Thyroid gland (tissue), 4 donors: ENCODE measurements around the gene CHMP6. TPM values are rescaled to one million over a fixed set of nuclear protein-coding genes. Genes with fewer than 3 reads are reported as not detected.

ENCODE experiments used
- DNase-seq, 2 donors: peaks; one replicate each; pipeline ENCODE4 v3.0.0-alpha.2; 2019
- H3K27ac ChIP-seq, 3 donors: fragments of 200-600 bp; sonication (generic); 1 replicate in 2 of 3; 2 replicates in 1 of 3; pipeline ENCODE4 v1.5.1; 2016 to 2019; ENCODE audit warnings: mild to moderate bottlenecking in 1 of 3, moderate library complexity in 1 of 3
- H3K27me3 ChIP-seq: fragments of 200-600 bp; sonication (generic); one replicate; pipeline ENCODE4 v1.5.1; 2019
- H3K36me3 ChIP-seq, 2 donors: fragments of 200-600 bp; sonication (generic); one replicate each; pipeline ENCODE4 v1.5.1; 2016 to 2019
- H3K4me1 ChIP-seq, 2 donors: fragments of 200-600 bp; sonication (generic); one replicate each; pipeline ENCODE4 v1.5.1; 2017 to 2019
- H3K4me3 ChIP-seq, 3 donors: fragments of 200-600 bp; sonication (generic); replicated peaks in 1 of 3; 1 replicate in 2 of 3; 2 replicates in 1 of 3; pipeline ENCODE4 v1.5.1; 2016; ENCODE audit warnings: mild to moderate bottlenecking in 1 of 3
- H3K9me3 ChIP-seq: fragments of 200-600 bp; sonication (generic); one replicate; pipeline ENCODE4 v1.5.1; 2017
- POLR2A ChIP-seq, 2 donors: fragments of 450-650 bp; IDR thresholded peaks; one replicate each; pipeline ENCODE4 v1.6.1; 2017; ENCODE audit warnings: antibody characterized with exemption in 2 of 2, mild to moderate bottlenecking in 2 of 2, moderate library complexity in 1 of 2
- WGBS, 2 donors: methylation state at CpG; one replicate each; pipeline ENCODE4 v1.1.5; 2017; 5-methylcytosine and 5-hydroxymethylcytosine counted together
- intact Hi-C: fragments of 100-400 bp; cut with DNase I; formaldehyde crosslinking; loops from one replicate; pipeline ENCODE4 v1.15.1; 2023
- total RNA-seq, 4 donors: library from RNA; depleted of rRNA; stranded (reverse); fragments of >200 nt; gene quantifications; one replicate each; pipeline ENCODE4 v1.2.3, GENCODE V29; 2016
- TF ChIP-seq, protein P1 (sequence below), 6 experiments: fragments of 200-600 bp in 3 of 6; fragments of 450-650 bp in 3 of 6; sonication (generic) in 3 of 6; IDR thresholded peaks; one replicate each; pipeline ENCODE4 v1.5.1; 2016 to 2019; ENCODE audit warnings: antibody characterized with exemption in 6 of 6, mild to moderate bottlenecking in 2 of 6, inconsistent platforms in 1 of 6, moderate library complexity in 1 of 6

The CHMP6 gene
- total RNA-seq, 4 donors from 2014 or later = 19.5 to 37.8 (median 27.8) TPM

DNA sequence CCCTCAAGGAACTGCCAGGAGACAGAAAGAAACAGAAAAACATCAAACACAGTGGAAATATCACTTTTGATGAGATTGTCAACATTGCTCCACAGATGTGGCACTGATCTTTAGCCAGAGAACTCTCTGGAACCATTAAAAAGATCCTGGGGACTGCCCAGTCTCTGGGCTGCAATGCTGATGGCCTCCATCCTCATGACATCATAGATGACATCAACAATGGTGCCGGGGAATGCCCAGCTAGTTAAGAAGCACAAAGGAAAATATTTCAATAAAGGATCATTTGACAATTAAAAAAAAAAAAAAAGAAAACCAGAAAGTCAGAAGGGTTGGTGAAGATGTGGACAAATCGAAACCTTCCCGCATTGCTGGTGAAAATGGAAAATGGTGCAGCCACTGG is 14.9 kb upstream of the CHMP6 start:
- intact Hi-C loops = no loop called here
- Histone ChIP-seq H3K4me1 (peaks cover 4 to 7% of the 10 kb centered on the region in 2 donors), H3K9me3 (no peaks in the 10 kb centered on the region), H3K4me3 (no peak overlapping the region), H3K27me3 (peaks cover 4% of the 10 kb centered on the region), H3K27ac (no peak overlapping the region), H3K36me3 (no peaks in the 10 kb centered on the region)
- DNase-seq = no peak
- no peak for TF ChIP-seq POLR2A (IDR thresholded peaks at IDR 0.05)
- TF ChIP-seq, protein P1, sequence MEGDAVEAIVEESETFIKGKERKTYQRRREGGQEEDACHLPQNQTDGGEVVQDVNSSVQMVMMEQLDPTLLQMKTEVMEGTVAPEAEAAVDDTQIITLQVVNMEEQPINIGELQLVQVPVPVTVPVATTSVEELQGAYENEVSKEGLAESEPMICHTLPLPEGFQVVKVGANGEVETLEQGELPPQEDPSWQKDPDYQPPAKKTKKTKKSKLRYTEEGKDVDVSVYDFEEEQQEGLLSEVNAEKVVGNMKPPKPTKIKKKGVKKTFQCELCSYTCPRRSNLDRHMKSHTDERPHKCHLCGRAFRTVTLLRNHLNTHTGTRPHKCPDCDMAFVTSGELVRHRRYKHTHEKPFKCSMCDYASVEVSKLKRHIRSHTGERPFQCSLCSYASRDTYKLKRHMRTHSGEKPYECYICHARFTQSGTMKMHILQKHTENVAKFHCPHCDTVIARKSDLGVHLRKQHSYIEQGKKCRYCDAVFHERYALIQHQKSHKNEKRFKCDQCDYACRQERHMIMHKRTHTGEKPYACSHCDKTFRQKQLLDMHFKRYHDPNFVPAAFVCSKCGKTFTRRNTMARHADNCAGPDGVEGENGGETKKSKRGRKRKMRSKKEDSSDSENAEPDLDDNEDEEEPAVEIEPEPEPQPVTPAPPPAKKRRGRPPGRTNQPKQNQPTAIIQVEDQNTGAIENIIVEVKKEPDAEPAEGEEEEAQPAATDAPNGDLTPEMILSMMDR (IDR thresholded peaks at IDR 0.05) = no peak
- WGBS, 2 donors = 90 to 94% methylated on average over 3 of the region's 3 CpGs

DNA sequence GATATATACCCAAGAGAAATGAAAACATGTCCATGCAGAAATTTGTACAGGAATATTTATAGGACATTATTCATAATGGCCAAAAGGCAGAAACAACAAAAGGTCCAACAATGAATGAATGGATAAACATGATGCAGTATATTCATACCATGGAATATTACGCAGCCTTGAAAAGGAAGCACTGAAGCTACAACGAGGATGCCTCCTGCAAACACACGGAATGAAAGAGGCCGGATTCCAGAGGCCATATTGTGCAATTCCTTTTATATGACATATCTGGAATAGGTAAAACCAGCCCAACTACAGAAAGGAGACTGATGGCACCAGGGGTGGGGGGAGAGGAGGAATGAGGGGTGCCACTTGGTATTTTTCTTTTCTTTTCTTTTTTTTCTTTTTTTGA is 14.5 kb upstream of the CHMP6 start:
- no peak for DNase-seq
- Histone ChIP-seq H3K9me3 (no peaks in the 10 kb centered on the region), H3K27ac (no peak overlapping the region), H3K4me3 (no peak overlapping the region), H3K4me1 (peaks cover 4 to 7% of the 10 kb centered on the region in 2 donors), H3K36me3 (no peaks in the 10 kb centered on the region), H3K27me3 (peaks cover 4% of the 10 kb centered on the region)
- intact Hi-C loops = no loop called here
- WGBS, 2 donors = 89 to 93% methylated on average over 4 of the region's 4 CpGs
- TF ChIP-seq, protein P1 (IDR thresholded peaks at IDR 0.05) = no peak
- no peak for TF ChIP-seq POLR2A (IDR thresholded peaks at IDR 0.05)

DNA sequence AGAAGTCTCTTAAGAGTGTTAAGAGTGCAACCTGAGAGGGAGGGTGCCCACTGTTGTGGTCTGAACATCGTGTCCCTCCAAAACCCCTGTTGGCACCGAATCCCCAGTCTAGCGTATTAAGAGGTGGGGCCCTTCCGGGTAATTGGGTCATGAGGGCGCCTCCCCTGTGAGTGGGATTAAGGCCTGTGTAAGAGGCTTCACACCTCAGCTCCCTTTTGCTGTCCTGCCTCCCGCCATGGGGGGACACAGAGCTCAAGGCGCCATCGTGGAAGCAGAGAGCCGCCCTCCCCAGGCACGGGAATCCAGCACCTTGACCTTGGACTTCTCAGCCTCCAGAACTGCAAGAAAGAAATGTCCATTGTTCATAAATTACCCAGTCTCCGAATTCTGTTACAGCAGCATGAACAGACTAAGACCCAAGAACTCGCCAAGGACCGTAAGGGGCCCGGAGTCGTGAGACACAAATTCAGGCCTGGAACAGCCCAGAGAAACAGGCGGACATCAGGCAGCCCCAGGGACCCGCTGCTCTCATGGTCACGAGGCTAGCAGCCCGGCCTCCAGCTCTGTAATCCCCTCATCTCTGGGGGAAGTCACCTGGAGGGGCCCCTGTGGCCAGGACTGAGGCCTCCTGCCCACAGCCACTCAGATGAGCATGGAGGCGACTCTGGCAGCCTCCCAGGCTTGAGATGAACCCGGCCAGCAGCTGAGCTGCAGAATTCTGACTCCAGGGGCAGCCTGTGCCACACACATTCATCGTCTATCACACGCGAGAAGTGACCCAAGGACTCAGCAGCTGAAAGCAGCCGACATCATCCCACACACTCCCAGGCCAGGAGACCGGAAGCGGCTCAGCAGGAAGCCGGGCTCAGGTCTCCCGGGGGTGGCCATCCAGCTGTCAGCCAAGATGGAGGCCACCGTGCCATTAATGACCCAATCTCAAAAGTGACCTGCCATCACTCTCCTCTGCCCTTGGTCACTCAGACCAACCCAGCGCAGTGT is 12.8 kb upstream of the CHMP6 start:
- no peak for DNase-seq
- Histone ChIP-seq H3K27me3 (peaks cover 4% of the 10 kb centered on the region), H3K4me1 (peaks cover 4 to 7% of the 10 kb centered on the region in 2 donors), H3K4me3 (no peak overlapping the region), H3K9me3 (no peaks in the 10 kb centered on the region), H3K36me3 (no peaks in the 10 kb centered on the region), H3K27ac (no peak overlapping the region)
- intact Hi-C loops = no loop called here
- TF ChIP-seq, protein P1 (IDR thresholded peaks at IDR 0.05) = no peak
- no peak for TF ChIP-seq POLR2A (IDR thresholded peaks at IDR 0.05)
- 85 to 91% methylated on average over 21 of the region's 31 CpGs for WGBS, 2 donors

DNA sequence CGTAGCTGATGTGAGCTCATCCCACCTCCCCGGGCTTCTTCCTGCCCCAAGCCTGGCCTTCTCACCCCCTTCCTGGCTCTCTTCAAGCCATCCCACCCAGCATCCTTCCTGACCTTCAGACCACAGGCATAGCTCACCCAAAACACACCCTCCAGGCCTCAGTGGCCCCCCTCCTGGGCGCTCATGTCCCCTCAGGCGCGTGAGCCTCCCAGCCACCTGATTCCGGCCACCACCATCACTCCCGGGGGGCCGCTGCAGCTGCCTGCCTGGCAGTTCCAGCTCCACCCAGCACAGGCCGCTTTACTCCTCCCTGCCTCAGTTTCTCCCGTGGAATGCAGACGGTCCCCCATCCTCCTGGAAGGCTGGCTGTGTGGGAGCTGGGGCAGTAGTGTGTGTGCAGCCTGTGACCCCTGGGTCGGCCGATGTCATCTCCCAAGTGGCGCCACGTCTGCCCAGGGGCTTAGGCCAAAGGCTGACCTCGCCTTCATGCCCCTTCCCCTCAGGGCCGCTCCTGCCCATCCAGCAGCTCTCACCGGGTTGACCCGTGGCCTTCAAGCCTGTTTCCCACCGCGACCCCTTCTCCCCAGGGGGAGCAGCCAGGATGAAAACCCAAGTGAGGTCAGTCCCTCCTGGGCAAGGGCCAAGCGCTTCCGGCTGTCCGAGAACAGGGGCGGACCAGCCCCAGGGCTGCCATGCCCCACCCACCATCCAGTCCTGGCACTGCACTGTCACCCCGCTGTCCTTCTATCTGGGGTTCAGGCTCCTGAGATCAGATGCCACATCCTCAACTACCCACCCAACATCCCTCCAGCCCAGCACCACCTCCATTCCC is 11.9 kb upstream of the CHMP6 start:
- no peak overlapping the region for H3K4me3 ChIP-seq
- peaks cover 4% of the 10 kb centered on the region for H3K27me3 ChIP-seq
- DNase-seq = no peak
- no peak for TF ChIP-seq POLR2A (IDR thresholded peaks at IDR 0.05)
- TF ChIP-seq, protein P1 (IDR thresholded peaks at IDR 0.05) = no peak
- no peaks in the 10 kb centered on the region for H3K36me3 ChIP-seq
- WGBS, 2 donors = 75 to 86% methylated on average over 23 to 25 of the region's 26 CpGs
- peaks cover 4 to 7% of the 10 kb centered on the region in 2 donors for H3K4me1 ChIP-seq
- no peak overlapping the region for H3K27ac ChIP-seq
- intact Hi-C loops = loop anchor here (5.0 kb wide), 1 partner anchor 552 kb away; no protein-coding TSS in a partner anchor
- no peaks in the 10 kb centered on the region for H3K9me3 ChIP-seq
